AG09309 (cell line): ENCODE measurements around the gene GRM8.

ENCODE experiments used
- DNase-seq: peaks from one replicate; pipeline ENCODE4 v3.0.0-alpha.2; 2010; ENCODE audit warnings: low read depth
- H3K4me3 ChIP-seq: 2 replicates; pipeline ENCODE4 v1.5.1; 2011; ENCODE audit warnings: mild to moderate bottlenecking, low read depth, low read length, moderate library complexity; ENCODE audit not compliant: control insufficient read depth
- CTCF ChIP-seq: IDR thresholded peaks from 2 replicates; pipeline ENCODE4 v1.5.1; 2011; ENCODE audit warnings: mild to moderate bottlenecking, low read depth, low read length, inconsistent platforms; ENCODE audit not compliant: insufficient read depth, control insufficient read depth; ENCODE audit errors: missing control alignments

The GRM8 gene

GRCh38 chr7:126819197-126819484 lies 433.6 kb downstream of the GRM8 start:
- H3K4me3 ChIP-seq = no peak overlapping the region
- no peak for TF ChIP-seq CTCF
- no peak for DNase-seq

- no peak for DNase-seq
- TF ChIP-seq CTCF = no peak
- no peak overlapping the region for H3K4me3 ChIP-seq
These were observed 434.1 kb downstream of the GRM8 start for GRCh38 chr7:126818393-126819196.

- TF ChIP-seq CTCF = no peak
- no peak for DNase-seq
These were observed 443.6 kb downstream of the GRM8 start for GRCh38 chr7:126809188-126809587.

GRCh38 chr7:126806614-126807013 lies 446.1 kb downstream of the GRM8 start:
- DNase-seq = no peak
- no peak overlapping the region for H3K4me3 ChIP-seq
- no peak for TF ChIP-seq CTCF

More at GRCh38 chr7:126809188-126809587, 443.6 kb downstream of the GRM8 start:
- no peak overlapping the region for H3K4me3 ChIP-seq

GRCh38 chr7:126805351-126805750 lies 447.4 kb downstream of the GRM8 start:
- DNase-seq = no peak
- H3K4me3 ChIP-seq = no peak overlapping the region
- no peak for TF ChIP-seq CTCF

- TF ChIP-seq CTCF = no peak
These were observed 448.1 kb downstream of the GRM8 start for GRCh38 chr7:126804604-126805003.

GRCh38 chr7:126803990-126804389 lies 448.8 kb downstream of the GRM8 start:
- TF ChIP-seq CTCF = no peak
- no peak for DNase-seq
- no peak overlapping the region for H3K4me3 ChIP-seq

More at GRCh38 chr7:126804604-126805003, 448.1 kb downstream of the GRM8 start:
- DNase-seq = no peak
- H3K4me3 ChIP-seq = no peak overlapping the region
